CD4-positive, alpha-beta T cell (primary cell): ENCODE measurements around the gene PDLIM4. TPM values are rescaled to one million over a fixed set of nuclear protein-coding genes. Genes with fewer than 3 reads are reported as not detected.

Experiments used
- ATAC-seq: fragments of 200-7000 bp; cut with Tn5 transposase; one replicate; pipeline ENCODE4 v1.10.0; 2022; ENCODE audit warnings: mild to moderate bottlenecking; ENCODE audit not compliant: poor library complexity
- CTCF ChIA-PET: fragments of 350-600 bp; sonication (Branson Sonifier 250); formaldehyde crosslinking; loops from one replicate; lab custom pipeline; 2021; ENCODE audit warnings: antibody characterized with exemption, inconsistent platforms; lab: Charles Lee
- POLR2A ChIA-PET: fragments of 350-600 bp; sonication (Branson Sonifier 250); formaldehyde crosslinking; loops from one replicate; lab custom pipeline; 2021; ENCODE audit warnings: antibody characterized with exemption, inconsistent platforms; lab: Charles Lee
- DNase-seq, 14 experiments: peaks; one replicate each; pipeline ENCODE4 v3.0.0-alpha.2; 2013 to 2020; ENCODE audit warnings: mixed read lengths in 2 of 14
- H3K27ac ChIP-seq, 2 donors: one replicate each; pipeline versions ENCODE4 v1.5.1 to v1.7.0; 2013; ENCODE audit warnings: low read length in 2 of 2, low read depth in 1 of 2, mild to moderate bottlenecking in 1 of 2
- H3K27me3 ChIP-seq, 2 experiments: 1 replicate in 1 of 2; 2 replicates in 1 of 2; pipeline versions ENCODE4 v1.6.1 to v1.7.0; 2013; ENCODE audit warnings: low read length in 2 of 2, control low read depth in 1 of 2, mild to moderate bottlenecking in 1 of 2, moderate library complexity in 1 of 2; ENCODE audit not compliant: insufficient read depth in 2 of 2, control insufficient read depth in 1 of 2
- H3K36me3 ChIP-seq: one replicate; pipeline ENCODE4 v1.6.1; 2013; ENCODE audit warnings: low read length, control low read depth; ENCODE audit not compliant: insufficient read depth
- H3K4me1 ChIP-seq: one replicate; pipeline ENCODE4 v1.6.1; 2013; ENCODE audit warnings: low read length, control low read depth; ENCODE audit not compliant: insufficient read depth
- H3K4me3 ChIP-seq: one replicate; pipeline ENCODE4 v1.5.1; 2013; ENCODE audit warnings: mild to moderate bottlenecking, low read length, moderate library complexity
- H3K9me3 ChIP-seq, 2 experiments: 1 replicate in 1 of 2; 2 replicates in 1 of 2; pipeline versions ENCODE4 v1.6.1 to v1.7.0; 2013; ENCODE audit warnings: low read length in 2 of 2, mild to moderate bottlenecking in 2 of 2, control low read depth in 1 of 2, moderate library complexity in 1 of 2; ENCODE audit not compliant: control insufficient read depth in 1 of 2, insufficient read depth in 1 of 2
- H3K27ac Mint-ChIP-seq: one replicate; pipeline ENCODE4 v1.8.0; 2020; ENCODE audit warnings: mixed read lengths
- H3K27me3 Mint-ChIP-seq: one replicate; pipeline ENCODE4 v1.8.0; 2021; ENCODE audit warnings: mixed read lengths
- H3K36me3 Mint-ChIP-seq: one replicate; pipeline ENCODE4 v1.8.0; 2021; ENCODE audit warnings: low read depth, mixed read lengths
- H3K4me1 Mint-ChIP-seq: one replicate; pipeline ENCODE4 v1.8.0; 2021; ENCODE audit warnings: low read depth, mixed read lengths
- H3K4me3 Mint-ChIP-seq: one replicate; pipeline ENCODE4 v1.8.0; 2020; ENCODE audit warnings: mild to moderate bottlenecking, mixed read lengths
- H3K9me3 Mint-ChIP-seq: one replicate; pipeline ENCODE4 v1.8.0; 2020; ENCODE audit warnings: mixed read lengths
- CTCF ChIP-seq: fragments of 200-600 bp; IDR thresholded peaks from one replicate; pipeline ENCODE4 v1.8.0; 2022; ENCODE audit warnings: antibody characterized with exemption, mild to moderate bottlenecking
- intact Hi-C, 2 experiments: fragments of 100-400 bp; cut with DNase I in 1 of 2; cut with micrococcal nuclease in 1 of 2; formaldehyde crosslinking; loops; one replicate each; pipeline versions ENCODE4 v1.15.1 to v1.9.0; 2023 to 2025; cut with DNase I, micrococcal nuclease
- total RNA-seq, 174 experiments: library from RNA in 2 of 174; stranded (reverse) in 2 of 174; gene quantifications; one replicate each; pipeline ENCODE4 v1.2.3 and lab custom pipeline; 2021 to 2026

The PDLIM4 gene
- total RNA-seq, 2 experiments from 2014 or later, result not detected

GRCh38 chr5:132223861-132224260 lies 33.6 kb upstream of the PDLIM4 start:
- H3K27me3 Mint-ChIP-seq, result peaks cover 21% of the 10 kb centered on the region

GRCh38 chr5:132224716-132225115 lies 32.8 kb upstream of the PDLIM4 start:
- H3K9me3 Mint-ChIP-seq, result no peaks in the 10 kb centered on the region
- no peaks in the 10 kb centered on the region for H3K36me3 Mint-ChIP-seq
- POLR2A ChIA-PET, result no interaction called here

More at GRCh38 chr5:132223861-132224260, 33.6 kb upstream of the PDLIM4 start:
- POLR2A ChIA-PET, result no interaction called here
- no peak overlapping the region for H3K4me3 ChIP-seq
- intact Hi-C loops, result no loop called here
- H3K27me3 ChIP-seq, result peaks cover 6 to 10% of the 10 kb centered on the region in 2 experiments
- no peak overlapping the region for H3K27ac ChIP-seq
- no peak for ATAC-seq
- Mint-ChIP-seq H3K9me3 (no peaks in the 10 kb centered on the region), H3K4me1 (peaks cover 13% of the 10 kb centered on the region), H3K27ac (no peak overlapping the region), H3K4me3 (no peak overlapping the region), H3K36me3 (no peaks in the 10 kb centered on the region)
- no peaks in the 10 kb centered on the region for H3K36me3 ChIP-seq
- H3K4me1 ChIP-seq, result peaks cover 12% of the 10 kb centered on the region
- TF ChIP-seq CTCF, result no peak
- no peak for DNase-seq
- peaks cover 0 to 11% of the 10 kb centered on the region in 2 experiments for H3K9me3 ChIP-seq
- CTCF ChIA-PET, result no interaction called here

GRCh38 chr5:132225165-132226032 lies 32.1 kb upstream of the PDLIM4 start:
- H3K4me1 ChIP-seq, result peaks cover 12% of the 10 kb centered on the region
- no peak for TF ChIP-seq CTCF
- CTCF ChIA-PET, result no interaction called here
- H3K27ac ChIP-seq, result no peak overlapping the region
- Mint-ChIP-seq H3K36me3 (no peaks in the 10 kb centered on the region), H3K27me3 (peaks cover 35% of the 10 kb centered on the region), H3K9me3 (no peaks in the 10 kb centered on the region), H3K4me1 (peaks cover 21% of the 10 kb centered on the region), H3K4me3 (no peak overlapping the region), H3K27ac (no peak overlapping the region)
- no peak overlapping the region for H3K4me3 ChIP-seq
- peaks cover 0 to 11% of the 10 kb centered on the region in 2 experiments for H3K9me3 ChIP-seq
- H3K27me3 ChIP-seq, result peaks cover 9 to 14% of the 10 kb centered on the region in 2 experiments
- ATAC-seq (peak; percentile 46), DNase-seq (peak in 8 of 14 experiments; percentile 11 to 46 (median 26))
- POLR2A ChIA-PET, result no interaction called here
- H3K36me3 ChIP-seq, result no peaks in the 10 kb centered on the region
- intact Hi-C loops, result no loop called here

More at GRCh38 chr5:132224716-132225115, 32.8 kb upstream of the PDLIM4 start:
- no peaks in the 10 kb centered on the region for H3K36me3 ChIP-seq
- H3K9me3 ChIP-seq, result peaks cover 0 to 11% of the 10 kb centered on the region in 2 experiments
- CTCF ChIA-PET, result interaction anchor here (0.6 kb wide), 1 partner anchor 415 kb away, joined by 4 read pairs; no protein-coding TSS in a partner anchor
- intact Hi-C loops, result no loop called here
- Mint-ChIP-seq H3K27ac (no peak overlapping the region), H3K4me1 (peaks cover 21% of the 10 kb centered on the region), H3K4me3 (no peak overlapping the region), H3K27me3 (peaks cover 30% of the 10 kb centered on the region)
- DNase-seq (no peak), ATAC-seq (no peak)
- no peak for TF ChIP-seq CTCF
- no peak overlapping the region for H3K4me3 ChIP-seq
- H3K27me3 ChIP-seq, result peaks cover 9 to 14% of the 10 kb centered on the region in 2 experiments
- peaks cover 12% of the 10 kb centered on the region for H3K4me1 ChIP-seq
- H3K27ac ChIP-seq, result no peak overlapping the region
